ENCODE results near the gene LHPP. TPM values are rescaled to one million over a fixed set of nuclear protein-coding genes. Genes with fewer than 3 reads are reported as not detected.

LHPP gene
- total RNA-seq, 1 donor from 2014 or later, result 7.6 TPM

- DNase-seq (ENCODE audit: extremely low read depth, low read depth, low spot score), result no peak
These were observed 128.8 kb downstream of the LHPP start for GRCh38 chr10:124590216-124591122.

DNA sequence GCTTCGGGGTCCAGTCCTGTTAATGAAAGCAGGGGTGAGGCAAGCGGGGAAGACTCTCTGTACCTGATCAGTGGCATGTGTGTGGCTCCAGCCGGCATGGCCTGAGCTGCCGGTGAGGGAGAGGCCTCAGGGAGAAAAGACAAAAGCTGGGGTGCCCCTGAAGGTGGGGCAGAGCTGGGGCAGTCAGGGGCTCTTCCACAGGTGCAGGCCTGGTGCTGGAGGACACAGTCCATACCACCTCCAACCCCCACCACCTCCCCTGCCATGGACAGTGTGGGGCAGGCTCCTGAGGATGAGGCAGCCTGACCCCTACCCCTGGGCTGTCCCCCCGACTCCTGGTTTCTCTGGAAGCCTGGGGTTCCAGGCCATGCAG is 129.5 kb downstream of the LHPP start:
- DNase-seq (ENCODE audit: extremely low read depth, low read depth, low spot score), result no peak

DNA sequence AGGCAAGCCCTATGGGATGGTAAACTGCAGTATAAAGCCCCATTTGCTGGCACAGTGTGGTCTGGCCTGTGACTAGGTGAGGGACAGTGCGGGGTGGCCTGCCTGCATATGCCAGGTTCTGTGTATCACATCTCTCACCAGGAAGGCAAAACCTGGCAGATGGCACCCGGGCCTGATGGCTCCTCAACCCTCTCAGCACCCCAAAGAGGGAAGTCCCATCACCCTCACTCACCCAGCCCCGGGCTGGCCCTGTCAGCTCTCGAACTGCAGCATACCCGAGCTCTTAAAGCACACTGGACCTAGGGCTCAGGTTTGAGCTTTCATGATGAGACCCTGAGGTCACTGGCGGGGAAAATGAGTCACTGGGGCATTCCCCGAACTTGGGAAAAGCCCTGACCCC is 130.5 kb downstream of the LHPP start:
- DNase-seq (ENCODE audit: extremely low read depth, low read depth, low spot score), result no peak

DNA sequence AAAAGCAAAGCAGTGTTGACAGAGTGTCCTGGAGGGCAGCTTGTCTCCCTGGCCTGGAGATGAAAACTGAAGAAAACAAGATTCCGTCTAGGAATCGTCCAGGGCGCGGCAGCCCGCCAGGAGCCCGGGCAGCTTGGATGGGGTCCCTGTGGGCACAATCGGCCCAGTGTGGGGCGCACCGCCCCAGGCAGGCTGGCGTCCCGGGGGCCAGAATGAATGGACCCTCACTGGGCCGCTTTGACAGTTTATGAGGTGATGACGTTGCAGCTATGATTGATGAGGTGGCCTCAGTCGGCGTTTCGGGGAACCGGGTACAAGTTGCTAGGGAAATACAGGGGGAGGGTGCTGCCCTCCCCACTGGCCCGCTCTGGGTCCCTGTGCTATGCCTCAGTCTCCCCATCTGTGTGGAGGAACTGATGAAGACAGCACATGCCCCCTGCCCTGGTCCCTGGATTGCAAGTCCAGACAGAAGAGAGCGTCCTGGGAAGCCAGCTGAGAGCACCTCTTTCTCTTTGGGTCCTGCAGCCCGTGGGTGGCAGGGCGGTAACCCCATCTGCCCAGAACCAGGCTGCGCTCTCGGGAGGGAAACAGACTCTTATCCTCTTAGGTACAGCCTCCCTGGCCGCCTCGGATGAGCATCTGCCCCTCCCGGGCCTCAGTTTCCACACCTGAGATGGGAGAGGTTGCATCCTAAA is 131.3 kb downstream of the LHPP start:
- no peak for DNase-seq (ENCODE audit: extremely low read depth, low read depth, low spot score)

DNA sequence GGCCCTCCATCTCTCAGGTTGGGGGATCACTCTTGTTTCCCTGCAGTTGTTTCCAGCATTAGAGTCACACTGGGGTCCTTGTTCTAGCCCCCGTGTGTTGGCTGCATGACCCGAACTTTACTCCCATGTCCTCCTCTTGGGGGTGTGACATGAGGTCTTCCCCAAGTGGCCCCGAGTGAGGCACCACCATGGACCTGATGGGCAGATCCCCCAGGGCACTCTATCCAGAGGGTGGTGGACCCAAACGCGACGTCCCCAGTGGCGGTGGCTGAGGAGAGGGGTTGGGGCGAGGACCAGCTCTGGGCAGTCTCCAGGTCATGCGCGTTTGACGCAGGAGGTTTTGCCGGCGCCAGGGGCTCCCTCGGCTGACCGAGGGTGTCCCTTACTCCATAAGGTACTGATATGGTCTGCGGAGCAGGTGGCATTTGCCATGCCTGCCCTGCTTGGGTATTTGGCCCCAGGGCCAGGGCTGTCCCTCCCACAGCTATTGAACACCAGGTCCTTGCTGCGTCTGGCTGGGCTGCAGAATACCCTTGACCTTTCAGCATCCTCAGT is 131.9 kb downstream of the LHPP start:
- no peak for DNase-seq (ENCODE audit: extremely low read depth, low read depth, low spot score)

DNA sequence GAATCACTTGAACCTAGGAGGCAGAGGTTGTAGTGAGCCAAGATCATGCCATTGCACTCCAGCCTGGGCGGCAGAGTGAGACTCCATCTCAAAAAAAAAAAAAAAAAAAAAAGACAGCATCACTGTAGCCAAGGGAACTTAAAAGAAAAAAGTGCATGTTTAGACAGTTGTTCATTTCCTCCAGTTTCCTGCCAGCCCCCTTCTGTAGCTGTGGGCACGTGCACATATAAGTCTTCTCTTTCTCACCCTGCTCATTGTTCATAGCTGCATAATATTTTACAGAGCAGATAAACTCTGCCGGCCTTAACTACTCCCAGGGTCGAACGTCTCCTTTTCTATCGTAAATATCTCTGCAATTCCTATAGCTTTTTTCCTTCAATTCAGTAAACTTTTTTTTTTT is 132.6 kb downstream of the LHPP start:
- DNase-seq (ENCODE audit: extremely low read depth, low read depth, low spot score), result no peak

- DNase-seq (ENCODE audit: extremely low read depth, low read depth, low spot score), result no peak
These were observed 133.7 kb downstream of the LHPP start for GRCh38 chr10:124595143-124595883.

DNA sequence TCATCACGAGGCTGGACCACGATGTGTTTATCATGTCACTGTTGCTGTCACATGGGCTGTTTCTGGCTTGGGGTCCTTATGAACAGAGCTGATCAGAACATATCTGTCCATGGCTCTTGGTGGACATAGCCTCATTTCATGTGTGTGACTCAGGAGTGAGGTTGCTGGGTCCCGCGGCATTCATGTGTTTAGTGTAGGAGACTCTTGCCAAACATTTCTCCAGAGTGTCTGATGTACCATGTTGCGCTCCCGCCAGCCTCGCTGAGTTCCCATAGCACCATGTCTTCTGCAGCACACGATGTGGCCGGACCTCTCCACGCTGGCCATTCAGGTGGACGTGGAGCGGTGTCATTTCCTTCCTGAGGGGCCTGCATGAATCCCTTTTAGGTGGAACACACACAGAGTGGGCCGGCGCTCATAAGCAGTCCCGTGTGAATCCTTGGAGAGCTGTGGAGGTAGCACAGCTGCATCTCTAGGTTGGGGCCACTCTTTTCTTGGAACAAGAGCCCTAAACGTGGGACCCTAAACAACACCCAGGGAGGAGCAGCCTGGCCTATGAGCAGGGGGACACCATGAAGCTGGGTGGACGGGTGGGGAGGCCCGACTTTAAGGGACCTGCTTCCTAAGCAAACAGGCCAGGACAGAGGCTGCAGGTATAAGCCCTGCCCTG is 134.6 kb downstream of the LHPP start:
- no peak for DNase-seq (ENCODE audit: extremely low read depth, low read depth, low spot score)

DNA sequence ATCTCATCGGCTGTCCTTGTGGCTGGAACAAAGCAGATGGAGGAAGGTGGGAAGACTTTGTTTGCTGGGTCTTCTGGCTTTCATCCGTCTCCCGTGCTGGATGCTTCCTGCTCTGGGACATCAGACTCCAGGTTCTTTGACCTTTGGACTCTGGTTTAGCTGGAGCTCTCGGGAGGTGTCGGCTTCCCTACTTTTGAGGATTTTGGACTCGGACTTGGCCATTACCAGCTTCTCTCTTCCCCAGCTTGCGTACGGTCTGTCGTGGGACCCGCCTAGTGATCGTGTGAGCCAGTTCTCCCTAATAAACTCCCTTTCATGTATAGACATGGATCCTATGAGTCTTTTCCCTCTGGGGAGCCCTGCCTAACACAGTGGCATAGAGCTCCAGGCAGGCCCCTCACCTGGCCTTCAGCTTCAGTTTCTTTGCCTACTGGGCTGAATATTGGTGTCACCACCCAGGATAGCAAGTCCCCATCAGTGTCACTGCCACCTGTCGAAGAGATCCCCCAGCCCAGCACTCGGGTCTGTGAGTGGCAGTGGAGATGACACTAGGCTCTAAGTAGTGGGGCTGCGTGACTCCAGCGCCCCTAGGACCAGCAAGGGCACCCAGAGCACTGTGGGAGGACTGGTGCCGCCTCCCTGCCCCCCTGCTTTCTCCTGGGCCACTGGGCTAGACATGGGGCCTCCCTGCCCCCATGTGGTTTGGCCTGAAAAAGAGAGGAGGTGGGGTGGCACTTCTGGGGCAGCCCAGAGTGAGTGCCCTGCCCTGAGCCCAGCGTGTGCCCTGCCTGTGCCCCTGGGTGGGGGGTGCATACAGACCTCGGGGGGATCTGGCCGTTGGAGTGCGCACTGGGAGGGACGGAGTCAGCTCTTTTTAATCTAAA is 135.6 kb downstream of the LHPP start:
- no peak for DNase-seq (ENCODE audit: extremely low read depth, low read depth, low spot score)

GRCh38 chr10:124597846-124598165 is 136.2 kb downstream of the LHPP start:
- DNase-seq (ENCODE audit: extremely low read depth, low read depth, low spot score), result no peak

DNA sequence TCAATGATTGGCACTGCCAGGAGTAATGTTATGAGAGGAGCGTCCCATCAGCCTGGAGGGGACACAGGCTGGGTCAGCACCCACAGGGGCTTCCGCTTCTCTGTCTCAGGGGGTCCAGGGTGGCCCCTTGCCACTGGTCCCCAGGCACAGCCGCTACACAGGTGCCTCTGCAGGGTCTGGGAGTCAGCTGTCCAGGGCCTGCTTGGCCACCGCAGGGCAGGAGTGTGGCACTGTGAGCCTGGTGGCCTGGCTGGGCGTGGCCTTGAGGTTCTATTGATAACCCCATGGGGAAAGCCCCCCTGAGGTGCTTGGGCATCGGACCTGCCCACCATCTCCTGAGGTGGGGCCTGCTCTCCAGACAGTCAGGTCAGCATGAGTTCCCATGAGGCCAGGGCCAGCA is 136.6 kb downstream of the LHPP start:
- no peak for DNase-seq (ENCODE audit: extremely low read depth, low read depth, low spot score)

DNA sequence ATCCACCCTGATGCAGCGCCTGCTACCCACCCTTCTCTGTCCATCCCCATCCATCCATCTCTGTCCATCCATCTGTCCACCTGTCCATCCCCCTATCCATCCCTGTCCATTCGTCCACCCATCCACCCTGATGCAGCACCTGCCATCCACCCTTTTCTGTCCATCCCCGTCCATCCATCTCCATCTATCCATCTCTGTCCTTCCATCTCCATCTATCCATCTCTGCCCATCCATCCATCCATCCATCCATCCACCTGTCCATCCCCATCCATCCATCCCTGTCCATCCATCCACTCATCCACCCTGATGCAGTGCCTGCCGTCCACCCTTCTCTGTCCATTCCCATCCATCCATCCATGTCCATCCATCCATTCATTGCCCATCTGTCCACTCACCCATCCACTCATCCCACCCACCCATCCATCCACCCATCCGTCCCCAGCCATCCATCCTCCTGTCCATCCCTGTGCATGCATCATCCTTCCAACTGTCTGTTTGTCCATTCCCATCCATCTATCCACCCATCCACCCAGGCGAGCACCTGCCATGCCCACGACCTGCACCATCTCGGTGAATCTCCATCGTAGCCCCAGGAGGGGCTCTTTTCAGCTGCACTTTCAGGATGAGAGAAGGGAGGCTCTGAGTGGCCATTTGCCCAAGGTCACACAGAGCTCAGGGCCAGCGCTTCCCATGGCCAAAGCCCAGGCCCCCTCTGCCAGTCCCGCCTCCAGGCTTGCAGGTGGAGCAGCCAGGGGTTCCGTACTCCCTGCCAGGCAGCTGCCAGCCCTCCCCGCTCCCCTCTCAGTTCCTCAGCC is 137.4 kb downstream of the LHPP start:
- DNase-seq (ENCODE audit: extremely low read depth, low read depth, low spot score), result no peak

GRCh38 chr10:124599588-124600050 is 138.0 kb downstream of the LHPP start:
- no peak for DNase-seq (ENCODE audit: extremely low read depth, low read depth, low spot score)

DNA sequence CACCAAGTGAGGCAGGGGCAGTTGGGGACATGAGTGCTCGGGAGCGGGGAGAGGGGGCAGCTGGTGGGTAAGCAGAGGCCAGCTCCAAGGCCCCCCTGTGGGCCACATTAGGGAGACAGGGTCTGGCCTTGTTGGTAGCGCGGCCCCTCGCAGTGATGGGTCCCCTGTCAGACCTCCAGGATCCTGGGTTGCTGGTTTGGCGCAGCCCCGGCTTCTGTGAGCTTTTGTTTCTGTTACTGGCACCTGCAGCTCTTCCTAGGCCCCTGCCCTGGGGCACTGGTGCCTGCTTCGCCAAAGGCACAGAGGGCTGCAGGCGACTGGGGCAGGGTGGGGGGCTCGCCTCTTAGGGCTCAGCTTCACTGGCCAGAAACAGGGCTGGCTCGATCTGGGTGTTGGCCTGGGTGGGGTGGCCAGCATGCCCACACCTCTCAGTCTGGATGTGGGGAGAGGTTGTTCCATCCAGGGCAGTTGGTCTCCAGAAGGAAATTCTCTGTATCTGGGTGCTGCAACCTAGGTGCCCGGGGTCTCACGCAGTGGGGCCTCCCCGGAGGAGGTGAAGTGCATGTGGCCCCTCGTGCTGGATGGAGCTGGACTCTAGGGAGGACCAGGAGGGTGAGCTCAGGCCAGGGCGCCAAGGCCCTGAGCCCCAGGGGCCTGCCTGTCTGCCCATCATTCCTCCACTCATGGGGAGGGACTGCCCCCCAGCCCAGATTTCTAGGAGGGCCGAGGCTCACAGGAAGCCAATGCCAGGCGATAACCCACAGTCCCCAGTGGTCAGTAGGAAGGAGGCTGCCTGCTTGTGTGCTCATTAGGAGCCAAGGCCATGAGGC is 138.6 kb downstream of the LHPP start:
- no peak for DNase-seq (ENCODE audit: extremely low read depth, low read depth, low spot score)

- no peak for DNase-seq (ENCODE audit: extremely low read depth, low read depth, low spot score)
These were observed 139.4 kb downstream of the LHPP start for GRCh38 chr10:124601016-124601415.

- no peak for DNase-seq (ENCODE audit: extremely low read depth, low read depth, low spot score)
These were observed 140.0 kb downstream of the LHPP start for GRCh38 chr10:124601431-124602120.

DNA sequence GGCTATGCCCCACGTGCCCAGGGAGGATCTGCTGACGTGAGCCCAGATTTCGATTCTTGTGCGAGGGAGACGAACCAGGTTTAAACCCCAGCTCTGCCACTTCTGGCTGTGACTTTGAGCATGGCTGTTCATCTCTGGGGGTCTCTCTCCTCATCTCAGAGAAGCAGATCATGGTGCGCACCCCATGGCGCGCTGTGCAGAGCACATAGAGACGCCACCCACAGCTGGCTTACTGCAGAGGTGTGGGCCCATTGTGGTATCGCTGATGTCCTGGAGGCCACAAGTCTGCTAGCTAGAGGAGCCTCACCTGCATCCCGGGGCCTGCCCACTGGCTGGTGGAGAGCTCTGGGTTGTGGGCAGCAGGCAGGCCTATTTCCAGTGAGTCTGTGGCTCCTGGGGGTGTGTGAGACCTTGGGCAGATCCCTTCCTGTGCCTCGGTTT is 140.5 kb downstream of the LHPP start:
- no peak for DNase-seq (ENCODE audit: extremely low read depth, low read depth, low spot score)
